Neuronal stem cell (in vitro differentiated cells): ENCODE measurements around the gene KDM7A.

ENCODE experiments used
- DNase-seq: peaks from one replicate; pipeline ENCODE4 v3.0.0-alpha.2; 2013; ENCODE audit warnings: low spot score
- H2AFZ ChIP-seq: one replicate; pipeline ENCODE4 v1.6.1; 2013; ENCODE audit warnings: mild to moderate bottlenecking, low read length, inconsistent platforms
- H2AK5ac ChIP-seq: 2 replicates; pipeline ENCODE4 v1.6.1; 2013; ENCODE audit warnings: low read depth, mild to moderate bottlenecking, inconsistent platforms, low read length, moderate library complexity, mixed read lengths
- H2BK120ac ChIP-seq: 2 replicates; pipeline ENCODE4 v1.6.1; 2013; ENCODE audit warnings: low read depth, mild to moderate bottlenecking, inconsistent platforms, low read length, moderate library complexity, mixed read lengths
- H2BK12ac ChIP-seq: one replicate; pipeline ENCODE4 v1.6.1; 2013; ENCODE audit warnings: low read length, inconsistent platforms
- H2BK15ac ChIP-seq: 2 replicates; pipeline ENCODE4 v1.6.1; 2013; ENCODE audit warnings: mild to moderate bottlenecking, low read length, inconsistent platforms, mixed read lengths
- H2BK5ac ChIP-seq: one replicate; pipeline ENCODE4 v1.6.1; 2013; ENCODE audit warnings: inconsistent platforms, mild to moderate bottlenecking, low read length, moderate library complexity
- H3K14ac ChIP-seq: one replicate; pipeline ENCODE4 v1.6.1; 2013; ENCODE audit warnings: low read length, inconsistent platforms
- H3K18ac ChIP-seq: 2 replicates; pipeline ENCODE4 v1.6.1; 2013; ENCODE audit warnings: low read length, inconsistent platforms
- H3K23ac ChIP-seq: 2 replicates; pipeline ENCODE4 v1.6.1; 2013; ENCODE audit warnings: low read depth, mild to moderate bottlenecking, mixed read lengths, low read length, inconsistent platforms; ENCODE audit not compliant: poor library complexity
- H3K27ac ChIP-seq: replicated peaks from 3 replicates; pipeline ENCODE4 v1.5.1; 2013; ENCODE audit warnings: low read length, inconsistent platforms
- H3K27me3 ChIP-seq, 3 experiments: 2 replicates each; pipeline ENCODE4 v1.6.1; 2013; ENCODE audit warnings: low read length in 3 of 3, mild to moderate bottlenecking in 2 of 3, inconsistent platforms in 1 of 3, low read depth in 1 of 3, mixed read lengths in 1 of 3, moderate library complexity in 1 of 3; ENCODE audit not compliant: control insufficient read depth in 3 of 3, insufficient read depth in 3 of 3
- H3K36me3 ChIP-seq, 2 donors: replicated peaks in 1 of 2; 2 replicates each; pipeline ENCODE4 v1.6.1; 2013; ENCODE audit warnings: low read length in 2 of 2; ENCODE audit not compliant: control insufficient read depth in 2 of 2, insufficient read depth in 2 of 2
- H3K4ac ChIP-seq: 2 replicates; pipeline ENCODE4 v1.6.1; 2013; ENCODE audit warnings: inconsistent platforms, mild to moderate bottlenecking, low read length, moderate library complexity
- H3K4me1 ChIP-seq, 2 donors: 1 replicate in 1 of 2; 2 replicates in 1 of 2; pipeline ENCODE4 v1.6.1; 2013; ENCODE audit warnings: low read length in 2 of 2, low read depth in 1 of 2; ENCODE audit not compliant: control insufficient read depth in 2 of 2, insufficient read depth in 1 of 2
- H3K4me2 ChIP-seq: one replicate; pipeline ENCODE4 v1.6.1; 2013; ENCODE audit warnings: mild to moderate bottlenecking, low read length, inconsistent platforms; ENCODE audit not compliant: insufficient read depth, poor library complexity, severe bottlenecking
- H3K4me3 ChIP-seq, 2 donors: 2 replicates each; pipeline ENCODE4 v1.5.1; 2013; ENCODE audit warnings: low read length in 2 of 2, mild to moderate bottlenecking in 2 of 2, inconsistent platforms in 1 of 2, moderate library complexity in 1 of 2
- H3K79me1 ChIP-seq: one replicate; pipeline ENCODE4 v1.6.1; 2013; ENCODE audit warnings: low read depth, mild to moderate bottlenecking, inconsistent platforms, low read length, moderate library complexity
- H3K9ac ChIP-seq: one replicate; pipeline ENCODE4 v1.6.1; 2013; ENCODE audit warnings: mild to moderate bottlenecking, low read depth, low read length, inconsistent platforms; ENCODE audit not compliant: poor library complexity
- H3K9me3 ChIP-seq, 2 donors: replicated peaks in 1 of 2; 2 replicates each; pipeline versions ENCODE3 to v1.6.1; 2013; ENCODE audit warnings: low read length in 2 of 2, mild to moderate bottlenecking in 2 of 2, inconsistent platforms in 1 of 2, low read depth in 1 of 2, mixed read lengths in 1 of 2, moderate library complexity in 1 of 2; ENCODE audit not compliant: control insufficient read depth in 2 of 2, insufficient read depth in 1 of 2
- H4K8ac ChIP-seq: one replicate; pipeline ENCODE4 v1.6.1; 2013; ENCODE audit warnings: low read depth, mild to moderate bottlenecking, inconsistent platforms, low read length, moderate library complexity
- H4K91ac ChIP-seq: one replicate; pipeline ENCODE4 v1.6.1; 2013; ENCODE audit warnings: low read length, low read depth, mild to moderate bottlenecking, inconsistent platforms; ENCODE audit not compliant: poor library complexity
- WGBS, 2 donors: extraction: QIAGEN DNeasy Blood & Tissue Kit; methylation state at CpG; one replicate each; pipeline ENCODE4 v1.1.7; 2013; ENCODE audit warnings: missing lambda C conversion rate in 2 of 2, mixed read lengths in 1 of 2; ENCODE audit not compliant: insufficient read length in 2 of 2, insufficient replicate concordance in 1 of 2; ENCODE audit errors: extremely low coverage in 2 of 2; 5-methylcytosine and 5-hydroxymethylcytosine counted together

Gene KDM7A

GRCh38 chr7:140222814-140223213 is 46.0 kb upstream of the KDM7A start:
- H3K79me1 ChIP-seq = no peaks in the 10 kb centered on the region
- no peak overlapping the region for H3K27ac ChIP-seq
- no peak overlapping the region for H2BK12ac ChIP-seq
- H2BK15ac ChIP-seq = no peak overlapping the region
- no peak overlapping the region for H4K91ac ChIP-seq
- no peak overlapping the region for H2BK5ac ChIP-seq
- no peak overlapping the region for H3K4me3 ChIP-seq
- H3K23ac ChIP-seq = no peak overlapping the region
- no CpG with 5 or more reads among the region's 10 CpGs for WGBS, 2 donors
- no peak overlapping the region for H3K4me2 ChIP-seq
- no peak overlapping the region for H2AFZ ChIP-seq
- H3K14ac ChIP-seq = no peak overlapping the region
- H2AK5ac ChIP-seq = no peak overlapping the region
- no peak overlapping the region for H2BK120ac ChIP-seq
- no peaks in the 10 kb centered on the region for H3K9me3 ChIP-seq
- no peak overlapping the region for H3K9ac ChIP-seq
- peak overlapping the region; percentile 9 for H3K18ac ChIP-seq
- H3K4me1 ChIP-seq = peaks cover 0 to 2% of the 10 kb centered on the region in 2 donors
- no peak overlapping the region for H3K4ac ChIP-seq
- DNase-seq = no peak
- peaks cover 0 to 57% (median 0%) of the 10 kb centered on the region in 3 experiments for H3K27me3 ChIP-seq
- no peak overlapping the region for H4K8ac ChIP-seq
- no peaks in the 10 kb centered on the region for H3K36me3 ChIP-seq

DNA sequence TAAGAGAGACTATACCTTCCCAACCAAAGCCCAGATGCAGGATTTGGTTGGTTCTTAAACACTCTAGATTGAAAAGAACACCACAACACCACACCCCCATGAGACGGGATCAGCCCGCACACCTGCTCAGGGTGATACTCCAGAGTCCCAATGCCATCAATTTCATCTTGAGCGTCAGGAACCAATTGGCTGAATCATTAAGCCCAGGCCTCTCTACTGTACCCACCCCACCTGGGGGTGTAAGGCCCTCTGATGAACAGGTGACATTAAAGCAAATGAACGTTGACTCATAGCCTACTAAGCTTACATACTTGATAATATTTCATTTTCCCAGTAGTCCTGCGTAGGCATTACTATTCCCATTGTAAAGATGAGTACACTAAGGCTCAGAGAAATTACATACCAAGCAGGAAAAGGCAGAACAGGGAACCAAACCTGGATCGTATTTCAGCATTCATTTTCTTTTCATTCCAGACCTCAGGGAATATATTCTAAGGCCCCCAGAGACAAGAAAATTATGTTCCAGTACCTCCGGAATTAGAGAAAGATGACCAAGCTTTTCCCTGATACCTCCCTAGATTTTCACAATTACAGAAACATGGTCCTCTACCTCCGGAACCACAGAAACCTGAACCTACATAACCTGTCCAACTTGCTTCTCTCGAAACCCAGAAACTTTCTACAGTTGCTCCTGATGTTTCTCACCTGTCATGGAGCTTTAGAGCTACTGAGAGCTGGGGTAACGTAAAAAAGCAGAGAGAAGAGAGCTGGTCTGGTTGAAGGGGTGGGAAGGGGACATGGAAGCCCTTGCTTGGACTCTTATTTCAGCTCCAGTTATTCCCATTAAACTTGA is 43.1 kb upstream of the KDM7A start:
- H3K36me3 ChIP-seq = no peaks in the 10 kb centered on the region
- no peak overlapping the region for H2BK15ac ChIP-seq
- H3K4me3 ChIP-seq = no peak overlapping the region
- H3K27ac ChIP-seq = no peak overlapping the region
- peaks cover 0 to 35% (median 0%) of the 10 kb centered on the region in 3 experiments for H3K27me3 ChIP-seq
- H2BK12ac ChIP-seq = no peak overlapping the region
- no peak overlapping the region for H2BK5ac ChIP-seq
- no peak overlapping the region for H3K4ac ChIP-seq
- H3K18ac ChIP-seq = no peak overlapping the region
- peaks cover 0 to 2% of the 10 kb centered on the region in 2 donors for H3K4me1 ChIP-seq
- no CpG with 5 or more reads among the region's 10 CpGs for WGBS, 2 donors
- H4K8ac ChIP-seq = no peak overlapping the region
- H3K79me1 ChIP-seq = no peaks in the 10 kb centered on the region
- no peak for DNase-seq
- no peak overlapping the region for H4K91ac ChIP-seq
- no peak overlapping the region for H3K23ac ChIP-seq
- H3K14ac ChIP-seq = no peak overlapping the region
- no peak overlapping the region for H3K4me2 ChIP-seq
- no peak overlapping the region for H2BK120ac ChIP-seq
- H2AK5ac ChIP-seq = no peak overlapping the region
- H2AFZ ChIP-seq = no peak overlapping the region
- peaks cover 0 to 3% of the 10 kb centered on the region in 2 donors for H3K9me3 ChIP-seq
- no peak overlapping the region for H3K9ac ChIP-seq

DNA sequence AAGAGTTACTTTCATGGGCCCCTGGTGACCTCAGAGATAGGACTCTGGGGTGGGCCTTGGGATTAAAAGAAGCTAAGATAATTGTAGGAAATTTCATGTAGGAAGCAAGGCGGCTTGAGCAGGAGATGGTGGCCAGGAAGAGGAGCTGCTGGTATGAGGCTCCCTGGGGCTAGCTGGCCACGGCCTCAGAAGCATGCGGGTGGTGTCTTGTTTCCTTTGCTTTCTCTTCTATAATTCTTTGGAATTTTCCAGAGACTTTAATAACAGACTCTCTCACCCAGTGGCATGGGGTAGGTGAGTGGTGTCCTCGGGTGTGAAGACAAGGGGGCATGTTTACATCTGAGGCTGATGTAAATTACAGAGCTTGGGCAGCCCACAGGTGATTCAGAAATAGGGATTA is 41.9 kb upstream of the KDM7A start:
- no peak overlapping the region for H3K4me2 ChIP-seq
- no CpG with 5 or more reads among the region's 4 CpGs for WGBS, 2 donors
- peaks cover 0 to 37% (median 0%) of the 10 kb centered on the region in 3 experiments for H3K27me3 ChIP-seq
- no peak overlapping the region for H3K23ac ChIP-seq
- H2AFZ ChIP-seq = no peak overlapping the region
- H3K4me1 ChIP-seq = no peaks in the 10 kb centered on the region
- no peak overlapping the region for H4K91ac ChIP-seq
- no peak overlapping the region for H2BK15ac ChIP-seq
- no peak overlapping the region for H2AK5ac ChIP-seq
- no peak overlapping the region for H3K18ac ChIP-seq
- no peak overlapping the region for H2BK5ac ChIP-seq
- no peak overlapping the region for H2BK120ac ChIP-seq
- peaks cover 0 to 3% of the 10 kb centered on the region in 2 donors for H3K9me3 ChIP-seq
- H3K36me3 ChIP-seq = no peaks in the 10 kb centered on the region
- H3K4me3 ChIP-seq = no peak overlapping the region
- H2BK12ac ChIP-seq = no peak overlapping the region
- no peak overlapping the region for H3K4ac ChIP-seq
- no peak overlapping the region for H4K8ac ChIP-seq
- H3K27ac ChIP-seq = no peak overlapping the region
- no peak for DNase-seq
- no peaks in the 10 kb centered on the region for H3K79me1 ChIP-seq
- H3K9ac ChIP-seq = no peak overlapping the region
- no peak overlapping the region for H3K14ac ChIP-seq

- no peak overlapping the region for H2BK12ac ChIP-seq
- H3K4ac ChIP-seq = no peak overlapping the region
- no peak overlapping the region for H2BK5ac ChIP-seq
- H2BK15ac ChIP-seq = no peak overlapping the region
- H3K27ac ChIP-seq = no peak overlapping the region
- no peaks in the 10 kb centered on the region for H3K36me3 ChIP-seq
- no CpG with 5 or more reads among the region's 4 CpGs for WGBS, 2 donors
- no peak overlapping the region for H3K4me3 ChIP-seq
- no peak overlapping the region for H4K91ac ChIP-seq
- peaks cover 0 to 3% of the 10 kb centered on the region in 2 donors for H3K9me3 ChIP-seq
- H3K23ac ChIP-seq = no peak overlapping the region
- no peak overlapping the region for H2AK5ac ChIP-seq
- H3K79me1 ChIP-seq = no peaks in the 10 kb centered on the region
- H3K27me3 ChIP-seq = peaks cover 0 to 30% (median 0%) of the 10 kb centered on the region in 3 experiments
- H2AFZ ChIP-seq = no peak overlapping the region
- no peak overlapping the region for H3K4me2 ChIP-seq
- no peak overlapping the region for H2BK120ac ChIP-seq
- no peak for DNase-seq
- H3K14ac ChIP-seq = no peak overlapping the region
- H4K8ac ChIP-seq = no peak overlapping the region
- H3K9ac ChIP-seq = no peak overlapping the region
- no peak overlapping the region for H3K18ac ChIP-seq
- no peaks in the 10 kb centered on the region for H3K4me1 ChIP-seq
Observed at GRCh38 chr7:140217750-140218501, 41.1 kb upstream of the KDM7A start.
